Liver (tissue), 9 donors: ENCODE results near the gene ADCY3. TPM values are rescaled to one million over a fixed set of nuclear protein-coding genes. Genes with fewer than 3 reads are reported as not detected.

Source experiments
- DNase-seq: peaks from one replicate; pipeline ENCODE4 v3.0.0-alpha.2; 2017; ENCODE audit warnings: low spot score
- H3K27ac ChIP-seq, 2 donors: one replicate each; pipeline ENCODE4 v1.7.0; 2013; ENCODE audit warnings: inconsistent platforms in 2 of 2, low read length in 2 of 2, control low read depth in 1 of 2, low read depth in 1 of 2, mild to moderate bottlenecking in 1 of 2
- H3K27me3 ChIP-seq, 4 donors: one replicate each; pipeline versions ENCODE4 v1.6.1 to v1.7.0; 2013; ENCODE audit warnings: low read length in 3 of 4, inconsistent platforms in 1 of 4, mild to moderate bottlenecking in 1 of 4, moderate library complexity in 1 of 4; ENCODE audit not compliant: control insufficient read depth in 4 of 4, insufficient read depth in 4 of 4
- H3K36me3 ChIP-seq, 4 donors: one replicate each; pipeline versions ENCODE4 v1.6.1 to v1.7.0; 2013; ENCODE audit warnings: low read length in 3 of 4, mild to moderate bottlenecking in 3 of 4, low read depth in 1 of 4, moderate library complexity in 1 of 4; ENCODE audit not compliant: control insufficient read depth in 4 of 4, insufficient read depth in 3 of 4
- H3K4me1 ChIP-seq, 4 donors: one replicate each; pipeline versions ENCODE4 v1.6.1 to v1.7.0; 2013; ENCODE audit warnings: low read length in 3 of 4, mild to moderate bottlenecking in 3 of 4, moderate library complexity in 1 of 4; ENCODE audit not compliant: control insufficient read depth in 4 of 4, insufficient read depth in 4 of 4
- H3K4me3 ChIP-seq, 3 donors: one replicate each; pipeline versions ENCODE4 v1.6.1 to v1.7.0; 2013; ENCODE audit warnings: low read length in 3 of 3, control low read depth in 1 of 3, low read depth in 1 of 3, mild to moderate bottlenecking in 1 of 3
- H3K9ac ChIP-seq, 2 donors: one replicate each; pipeline ENCODE4 v1.7.0; 2013; ENCODE audit warnings: low read length in 2 of 2, mild to moderate bottlenecking in 2 of 2, moderate library complexity in 2 of 2, control low read depth in 1 of 2, low read depth in 1 of 2
- H3K9me3 ChIP-seq, 4 donors: one replicate each; pipeline versions ENCODE4 v1.6.1 to v1.7.0; 2013; ENCODE audit warnings: low read length in 3 of 4; ENCODE audit not compliant: control insufficient read depth in 4 of 4
- CTCF ChIP-seq: fragments of 150-350 bp; IDR thresholded peaks from 2 replicates; pipeline ENCODE4 v1.5.1; 2017; ENCODE audit warnings: improper control_type of control experiment, low read depth, low read length; ENCODE audit not compliant: missing input control
- EGR1 ChIP-seq, 2 donors: IDR thresholded peaks; 2 replicates each; pipeline ENCODE4 v1.6.1; 2016 to 2018; ENCODE audit warnings: antibody characterized with exemption in 2 of 2, low read depth in 2 of 2
- FOXA1 ChIP-seq: IDR thresholded peaks from 2 replicates; pipeline ENCODE4 v1.6.1; 2016; ENCODE audit warnings: antibody characterized with exemption
- FOXA2 ChIP-seq: IDR thresholded peaks from 2 replicates; pipeline ENCODE4 v1.6.1; 2016; ENCODE audit warnings: antibody characterized with exemption
- GABPA ChIP-seq, 2 donors: IDR thresholded peaks in 1 of 2; conservative IDR thresholded peaks in 1 of 2; 2 replicates each; pipeline ENCODE4 v1.6.1; 2016; ENCODE audit warnings: antibody characterized with exemption in 2 of 2, mild to moderate bottlenecking in 1 of 2, moderate library complexity in 1 of 2
- HNF4A ChIP-seq, 2 donors: conservative IDR thresholded peaks; 2 replicates each; pipeline ENCODE4 v1.6.1; 2016; ENCODE audit warnings: antibody characterized with exemption in 2 of 2, mild to moderate bottlenecking in 2 of 2
- HNF4G ChIP-seq: IDR thresholded peaks from 2 replicates; pipeline ENCODE4 v1.6.1; 2016; ENCODE audit warnings: antibody characterized with exemption
- JUND ChIP-seq, 2 donors: IDR thresholded peaks; 2 replicates each; pipeline ENCODE4 v1.6.1; 2016; ENCODE audit warnings: antibody characterized with exemption in 2 of 2
- NR2F2 ChIP-seq: IDR thresholded peaks from 2 replicates; pipeline ENCODE4 v1.6.1; 2016; ENCODE audit warnings: antibody characterized with exemption
- RAD21 ChIP-seq, 2 donors: IDR thresholded peaks; 2 replicates each; pipeline ENCODE4 v1.6.1; 2016; ENCODE audit warnings: antibody characterized with exemption in 2 of 2, mild to moderate bottlenecking in 2 of 2
- REST ChIP-seq: IDR thresholded peaks from 2 replicates; pipeline ENCODE4 v1.6.1; 2016; ENCODE audit warnings: antibody characterized with exemption, mild to moderate bottlenecking
- RXRA ChIP-seq, 2 donors: IDR thresholded peaks; 2 replicates each; pipeline ENCODE4 v1.6.1; 2017 to 2018; ENCODE audit warnings: antibody characterized with exemption in 2 of 2, mild to moderate bottlenecking in 1 of 2
- SP1 ChIP-seq: IDR thresholded peaks from 2 replicates; pipeline ENCODE4 v1.6.1; 2018; ENCODE audit warnings: antibody characterized with exemption, mild to moderate bottlenecking
- TAF1 ChIP-seq: conservative IDR thresholded peaks from 2 replicates; pipeline ENCODE4 v1.6.1; 2016; ENCODE audit warnings: antibody characterized with exemption, mild to moderate bottlenecking
- YY1 ChIP-seq: IDR thresholded peaks from 2 replicates; pipeline ENCODE4 v1.6.1; 2016; ENCODE audit warnings: antibody characterized with exemption, mild to moderate bottlenecking
- WGBS: extraction: QIAGEN DNeasy Blood & Tissue Kit; methylation state at CpG from one replicate; pipeline ENCODE4 v1.1.7; 2013; 5-methylcytosine and 5-hydroxymethylcytosine counted together
- polyA plus RNA-seq, 2 donors: library from polyadenylated mRNA; stranded (reverse) in 1 of 2; unstranded in 1 of 2; fragments of 200-250 nt in 1 of 2; fragments of >200 nt in 1 of 2; fragmentation: Nextera tagmentation in 1 of 2; extraction: Ambion mirVana in 1 of 2; gene quantifications; one replicate each; pipeline versions ENCODE4 v1.2.1 to v1.2.3, GENCODE V29; 2013 to 2015
- total RNA-seq, 2 donors: library from RNA; depleted of rRNA; stranded (reverse); fragments of >200 nt; gene quantifications; one replicate each; pipeline ENCODE4 v1.2.3, GENCODE V29; 2014
- TF ChIP-seq, protein P1 (sequence below): IDR thresholded peaks from 2 replicates; pipeline ENCODE4 v1.6.1; 2016; ENCODE audit warnings: antibody characterized with exemption
- TF ChIP-seq, protein P2 (sequence below): IDR thresholded peaks from 2 replicates; pipeline ENCODE4 v1.6.1; 2016; ENCODE audit warnings: antibody characterized with exemption
- TF ChIP-seq, protein P3 (sequence below): IDR thresholded peaks from 2 replicates; pipeline ENCODE4 v1.6.1; 2016; ENCODE audit warnings: antibody characterized with exemption
- donor health status: healthy.
- donor health status: healthy.
- donor health status: healthy.
- donor health status: healthy.
- donor health status: healthy.

The ADCY3 gene
- total and polyA plus RNA-seq, 4 donors: 0.99 to 8.4 (median 6.4) TPM

DNA sequence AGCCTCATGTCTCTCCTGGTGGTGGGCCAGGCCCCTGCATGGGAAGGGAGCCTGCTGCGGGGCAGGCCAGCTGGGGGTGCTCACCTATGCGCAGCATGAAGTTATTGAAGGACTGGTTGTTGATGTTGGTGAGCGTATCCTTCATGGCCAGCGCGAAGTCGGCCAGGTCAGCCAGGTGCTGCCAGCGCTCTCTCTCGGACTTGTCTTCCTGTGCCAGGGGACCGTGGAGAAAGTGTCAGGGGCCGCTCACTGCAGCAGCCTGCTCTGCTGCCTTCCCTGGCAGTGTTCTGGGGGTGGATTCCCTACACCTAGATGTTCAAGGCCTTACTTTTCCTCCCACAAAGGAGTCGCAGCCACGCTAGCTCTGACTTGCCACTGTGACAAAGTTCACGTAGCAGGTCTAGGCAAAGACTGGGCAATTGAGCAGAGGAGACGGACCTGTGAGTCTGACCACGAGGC lies 98.6 kb downstream of the ADCY3 start:
- TF ChIP-seq RAD21 (IDR thresholded peaks at IDR 0.05) (no peak), NR2F2 (no peak), HNF4G (no peak), REST (no peak), FOXA2 (no peak), JUND (IDR thresholded peaks at IDR 0.05) (no peak), TAF1 (no peak), CTCF (no peak), SP1 (no peak), FOXA1 (no peak), GABPA (IDR thresholded peaks at IDR 0.05 in 1 of 2, conservative IDR thresholded peaks at IDR 0.05 in 1 of 2) (no peak), YY1 (no peak), HNF4A (conservative IDR thresholded peaks at IDR 0.05) (no peak), RXRA (IDR thresholded peaks at IDR 0.05) (no peak), EGR1 (IDR thresholded peaks at IDR 0.05; ENCODE audit: low read depth in 2 of 2) (no peak)
- TF ChIP-seq, protein P1, sequence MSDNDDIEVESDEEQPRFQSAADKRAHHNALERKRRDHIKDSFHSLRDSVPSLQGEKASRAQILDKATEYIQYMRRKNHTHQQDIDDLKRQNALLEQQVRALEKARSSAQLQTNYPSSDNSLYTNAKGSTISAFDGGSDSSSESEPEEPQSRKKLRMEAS: no peak
- TF ChIP-seq, protein P2, sequence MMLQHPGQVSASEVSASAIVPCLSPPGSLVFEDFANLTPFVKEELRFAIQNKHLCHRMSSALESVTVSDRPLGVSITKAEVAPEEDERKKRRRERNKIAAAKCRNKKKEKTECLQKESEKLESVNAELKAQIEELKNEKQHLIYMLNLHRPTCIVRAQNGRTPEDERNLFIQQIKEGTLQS: no peak
- TF ChIP-seq, protein P3, sequence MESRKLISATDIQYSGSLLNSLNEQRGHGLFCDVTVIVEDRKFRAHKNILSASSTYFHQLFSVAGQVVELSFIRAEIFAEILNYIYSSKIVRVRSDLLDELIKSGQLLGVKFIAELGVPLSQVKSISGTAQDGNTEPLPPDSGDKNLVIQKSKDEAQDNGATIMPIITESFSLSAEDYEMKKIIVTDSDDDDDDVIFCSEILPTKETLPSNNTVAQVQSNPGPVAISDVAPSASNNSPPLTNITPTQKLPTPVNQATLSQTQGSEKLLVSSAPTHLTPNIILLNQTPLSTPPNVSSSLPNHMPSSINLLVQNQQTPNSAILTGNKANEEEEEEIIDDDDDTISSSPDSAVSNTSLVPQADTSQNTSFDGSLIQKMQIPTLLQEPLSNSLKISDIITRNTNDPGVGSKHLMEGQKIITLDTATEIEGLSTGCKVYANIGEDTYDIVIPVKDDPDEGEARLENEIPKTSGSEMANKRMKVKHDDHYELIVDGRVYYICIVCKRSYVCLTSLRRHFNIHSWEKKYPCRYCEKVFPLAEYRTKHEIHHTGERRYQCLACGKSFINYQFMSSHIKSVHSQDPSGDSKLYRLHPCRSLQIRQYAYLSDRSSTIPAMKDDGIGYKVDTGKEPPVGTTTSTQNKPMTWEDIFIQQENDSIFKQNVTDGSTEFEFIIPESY: no peak
- Histone ChIP-seq H3K9ac (no peak overlapping the region), H3K27me3 (no peaks in the 10 kb centered on the region), H3K27ac (no peak overlapping the region), H3K4me1 (no peaks in the 10 kb centered on the region), H3K9me3 (no peaks in the 10 kb centered on the region), H3K4me3 (no peak overlapping the region), H3K36me3 (peaks cover 0 to 10% (median 2%) of the 10 kb centered on the region in 4 donors)
- DNase-seq: no peak
- 90% methylated on average over 15 of the region's 15 CpGs for WGBS
